Hepatocyte (in vitro differentiated cells): ENCODE measurements around the gene GLIS2. TPM values are rescaled to one million over a fixed set of nuclear protein-coding genes. Genes with fewer than 3 reads are reported as not detected.

ENCODE experiments used
- DNase-seq: peaks from one replicate; pipeline ENCODE4 v3.0.0-alpha.2; 2016; ENCODE audit warnings: low spot score
- H2AFZ ChIP-seq: fragments of 200-600 bp; sonication (generic); 2 replicates; pipeline ENCODE4 v1.6.0; 2016; ENCODE audit warnings: antibody characterized with exemption, mild to moderate bottlenecking
- H3K27ac ChIP-seq: fragments of 200-600 bp; sonication (generic); 2 replicates; pipeline ENCODE4 v1.5.1; 2016; ENCODE audit warnings: mild to moderate bottlenecking
- H3K27me3 ChIP-seq: fragments of 200-600 bp; sonication (generic); 2 replicates; pipeline ENCODE4 v1.6.1; 2016
- H3K36me3 ChIP-seq: fragments of 200-600 bp; sonication (generic); replicated peaks from 2 replicates; pipeline ENCODE4 v1.5.1; 2016; ENCODE audit warnings: low read depth; ENCODE audit not compliant: insufficient read depth
- H3K4me1 ChIP-seq: fragments of 200-600 bp; sonication (generic); 2 replicates; pipeline ENCODE4 v1.5.1; 2016; ENCODE audit warnings: mild to moderate bottlenecking, moderate library complexity; ENCODE audit not compliant: insufficient read depth
- H3K4me2 ChIP-seq: fragments of 200-600 bp; sonication (generic); 2 replicates; pipeline ENCODE4 v1.6.0; 2016
- H3K4me3 ChIP-seq: fragments of 200-600 bp; sonication (generic); 2 replicates; pipeline ENCODE4 v1.5.1; 2016; ENCODE audit warnings: mild to moderate bottlenecking
- H3K79me2 ChIP-seq: fragments of 200-600 bp; sonication (generic); 2 replicates; pipeline ENCODE4 v1.6.0; 2017; ENCODE audit warnings: mild to moderate bottlenecking
- H3K9me2 ChIP-seq: fragments of 200-600 bp; sonication (generic); replicated peaks from 2 replicates; pipeline ENCODE4 v1.6.0; 2017; ENCODE audit warnings: mild to moderate bottlenecking; ENCODE audit not compliant: insufficient read depth
- H3K9me3 ChIP-seq: fragments of 200-600 bp; sonication (generic); 2 replicates; pipeline ENCODE4 v1.5.1; 2016; ENCODE audit warnings: low read depth, mild to moderate bottlenecking
- H4K20me1 ChIP-seq: fragments of 200-600 bp; sonication (generic); 2 replicates; pipeline ENCODE4 v1.6.0; 2016; ENCODE audit warnings: mild to moderate bottlenecking; ENCODE audit not compliant: insufficient read depth, poor library complexity, severe bottlenecking
- EZH2 ChIP-seq: fragments of 200-600 bp; sonication (generic); IDR thresholded peaks from 2 replicates; pipeline ENCODE4 v1.6.1; 2016; ENCODE audit warnings: antibody characterized with exemption, mild to moderate bottlenecking, borderline replicate concordance
- EZH2phosphoT487 ChIP-seq: fragments of 200-600 bp; sonication (generic); IDR thresholded peaks from one replicate; pipeline ENCODE4 v1.6.1; 2018; ENCODE audit warnings: antibody characterized with exemption, mild to moderate bottlenecking, low read depth, moderate library complexity; ENCODE audit not compliant: unreplicated experiment, severe bottlenecking
- WGBS: methylation state at CpG from one replicate; pipeline ENCODE4 v1.1.6; 2016; ENCODE audit warnings: low lambda C conversion rate; ENCODE audit errors: missing lambda C conversion rate; 5-methylcytosine and 5-hydroxymethylcytosine counted together
- polyA plus RNA-seq: library from polyadenylated mRNA; unstranded; fragments of >200 nt; fragmentation: Nextera tagmentation; extraction: Ambion mirVana; gene quantifications from 2 replicates; pipeline ENCODE4 v1.2.1, GENCODE V29; 2016
- total RNA-seq: library from RNA; depleted of rRNA; stranded (reverse); fragments of >200 nt; gene quantifications from 2 replicates; pipeline ENCODE4 v1.2.3, GENCODE V29; 2014
- TF ChIP-seq, protein P1 (sequence below): fragments of 200-600 bp; sonication (generic); IDR thresholded peaks from 2 replicates; pipeline ENCODE4 v1.5.1; 2016; ENCODE audit warnings: antibody characterized with exemption, mild to moderate bottlenecking; ENCODE audit not compliant: poor library complexity

GLIS2 gene
- total and polyA plus RNA-seq, 2 experiments from 2014 or later = 3.6 to 11.3 TPM

DNA sequence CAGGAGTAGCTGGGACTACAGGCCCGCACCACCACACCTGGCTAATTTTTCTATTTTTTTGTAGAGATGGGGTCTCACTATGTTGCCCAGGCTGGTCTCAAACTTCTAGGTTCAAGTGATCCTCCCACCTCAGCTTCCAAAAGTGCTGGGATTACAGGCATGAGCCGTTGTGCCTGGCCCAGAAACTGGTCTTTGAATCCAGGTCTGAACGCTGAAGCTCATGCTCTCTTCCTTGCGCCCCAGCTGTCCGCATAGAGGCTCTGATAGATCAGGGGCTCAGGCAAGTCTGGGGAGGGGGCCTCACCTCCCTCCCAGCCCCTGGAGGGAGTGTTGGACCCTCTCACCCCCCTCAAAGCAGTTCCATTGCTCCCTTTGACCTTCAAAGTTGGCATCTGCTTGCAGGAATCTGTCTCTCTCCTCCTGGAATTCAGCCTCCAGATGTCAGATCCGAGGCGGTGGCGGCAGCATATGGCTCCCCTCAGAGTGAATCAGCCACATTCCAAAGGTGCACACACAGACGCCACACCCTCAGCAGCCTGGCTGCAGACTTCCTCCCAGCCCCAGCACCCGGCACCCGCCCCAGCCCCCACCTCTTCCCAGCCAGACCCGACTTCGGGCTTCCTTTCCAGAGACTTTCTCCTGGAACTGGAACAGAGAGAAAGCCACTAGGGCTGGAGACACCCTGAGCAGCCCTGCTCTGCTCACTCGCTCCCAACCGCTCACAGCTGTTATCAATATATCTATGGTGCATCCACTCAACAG, 16.9 kb upstream of the GLIS2 start:
- 22% methylated on average over 13 of the region's 15 CpGs for WGBS
- Histone ChIP-seq H3K27ac (peak overlapping the region; percentile 95), H3K79me2 (peaks cover 12% of the 10 kb centered on the region), H3K4me1 (peaks cover 22% of the 10 kb centered on the region), H3K27me3 (no peaks in the 10 kb centered on the region), H2AFZ (no peak overlapping the region), H3K4me3 (no peak overlapping the region), H3K9me2 (no peaks in the 10 kb centered on the region), H3K9me3 (no peaks in the 10 kb centered on the region), H3K36me3 (no peaks in the 10 kb centered on the region), H4K20me1 (no peaks in the 10 kb centered on the region), H3K4me2 (peak overlapping the region; percentile 66)
- peak; percentile 94 for DNase-seq
- TF ChIP-seq EZH2phosphoT487 (no peak), EZH2 (no peak)
- TF ChIP-seq, protein P1, sequence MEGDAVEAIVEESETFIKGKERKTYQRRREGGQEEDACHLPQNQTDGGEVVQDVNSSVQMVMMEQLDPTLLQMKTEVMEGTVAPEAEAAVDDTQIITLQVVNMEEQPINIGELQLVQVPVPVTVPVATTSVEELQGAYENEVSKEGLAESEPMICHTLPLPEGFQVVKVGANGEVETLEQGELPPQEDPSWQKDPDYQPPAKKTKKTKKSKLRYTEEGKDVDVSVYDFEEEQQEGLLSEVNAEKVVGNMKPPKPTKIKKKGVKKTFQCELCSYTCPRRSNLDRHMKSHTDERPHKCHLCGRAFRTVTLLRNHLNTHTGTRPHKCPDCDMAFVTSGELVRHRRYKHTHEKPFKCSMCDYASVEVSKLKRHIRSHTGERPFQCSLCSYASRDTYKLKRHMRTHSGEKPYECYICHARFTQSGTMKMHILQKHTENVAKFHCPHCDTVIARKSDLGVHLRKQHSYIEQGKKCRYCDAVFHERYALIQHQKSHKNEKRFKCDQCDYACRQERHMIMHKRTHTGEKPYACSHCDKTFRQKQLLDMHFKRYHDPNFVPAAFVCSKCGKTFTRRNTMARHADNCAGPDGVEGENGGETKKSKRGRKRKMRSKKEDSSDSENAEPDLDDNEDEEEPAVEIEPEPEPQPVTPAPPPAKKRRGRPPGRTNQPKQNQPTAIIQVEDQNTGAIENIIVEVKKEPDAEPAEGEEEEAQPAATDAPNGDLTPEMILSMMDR = no peak

DNA sequence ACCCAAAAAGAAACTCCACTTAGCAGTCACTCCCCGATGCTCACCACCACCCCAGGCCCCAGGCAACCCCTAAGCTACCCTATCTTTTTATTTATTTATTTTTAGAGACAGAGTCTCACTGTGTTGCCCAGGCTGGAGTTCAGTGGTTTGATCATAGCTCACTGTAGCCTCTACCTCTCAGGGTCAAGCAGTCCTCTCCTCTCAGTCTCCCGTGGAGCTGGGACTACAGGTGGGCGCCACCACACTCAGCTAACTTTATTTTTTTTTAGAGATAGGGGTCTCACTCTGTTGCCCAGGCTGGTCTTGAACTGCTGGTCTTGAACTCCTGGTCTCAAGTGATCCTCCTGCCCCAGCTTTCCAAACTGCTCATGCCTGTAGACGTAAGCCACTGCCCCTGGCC, 14.7 kb upstream of the GLIS2 start:
- DNase-seq = no peak
- H3K36me3 ChIP-seq = no peaks in the 10 kb centered on the region
- no peak overlapping the region for H3K27ac ChIP-seq
- peaks cover 15% of the 10 kb centered on the region for H3K4me1 ChIP-seq
- 96% methylated on average over 4 of the region's 4 CpGs for WGBS
- no peaks in the 10 kb centered on the region for H3K27me3 ChIP-seq
- H4K20me1 ChIP-seq = no peaks in the 10 kb centered on the region
- no peaks in the 10 kb centered on the region for H3K9me2 ChIP-seq
- peaks cover 18% of the 10 kb centered on the region for H3K79me2 ChIP-seq
- H2AFZ ChIP-seq = no peak overlapping the region
- no peak overlapping the region for H3K4me2 ChIP-seq
- H3K4me3 ChIP-seq = no peak overlapping the region
- no peaks in the 10 kb centered on the region for H3K9me3 ChIP-seq
- TF ChIP-seq, protein P1 = no peak
- TF ChIP-seq EZH2 (no peak), EZH2phosphoT487 (no peak)

DNA sequence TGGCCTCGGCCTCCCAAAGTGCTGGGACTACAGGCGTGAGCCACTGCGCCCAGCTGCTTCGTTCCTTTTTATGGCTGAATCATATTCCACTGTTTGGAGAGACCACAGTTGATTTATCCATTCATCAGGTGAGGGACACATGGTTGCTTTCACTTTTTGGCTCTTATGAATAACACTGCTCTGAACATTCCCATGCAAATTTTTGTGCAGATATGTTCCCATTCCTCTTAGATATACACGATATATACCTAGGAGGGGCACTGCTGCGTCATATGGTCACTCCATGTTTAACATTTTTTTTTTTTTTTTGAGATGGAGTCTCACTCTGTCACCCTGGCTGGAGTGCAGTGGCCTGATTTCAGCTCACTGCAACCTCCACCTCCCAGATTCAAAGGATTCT, 13.9 kb upstream of the GLIS2 start:
- no peaks in the 10 kb centered on the region for H3K36me3 ChIP-seq
- H4K20me1 ChIP-seq = no peaks in the 10 kb centered on the region
- DNase-seq = no peak
- H3K79me2 ChIP-seq = peaks cover 25% of the 10 kb centered on the region
- H2AFZ ChIP-seq = no peak overlapping the region
- H3K9me2 ChIP-seq = no peaks in the 10 kb centered on the region
- H3K27me3 ChIP-seq = no peaks in the 10 kb centered on the region
- TF ChIP-seq, protein P1 = no peak
- TF ChIP-seq EZH2phosphoT487 (no peak), EZH2 (no peak)
- no peak overlapping the region for H3K27ac ChIP-seq
- no peaks in the 10 kb centered on the region for H3K9me3 ChIP-seq
- H3K4me2 ChIP-seq = no peak overlapping the region
- peaks cover 23% of the 10 kb centered on the region for H3K4me1 ChIP-seq
- 98% methylated on average over 6 of the region's 6 CpGs for WGBS
- H3K4me3 ChIP-seq = no peak overlapping the region

DNA sequence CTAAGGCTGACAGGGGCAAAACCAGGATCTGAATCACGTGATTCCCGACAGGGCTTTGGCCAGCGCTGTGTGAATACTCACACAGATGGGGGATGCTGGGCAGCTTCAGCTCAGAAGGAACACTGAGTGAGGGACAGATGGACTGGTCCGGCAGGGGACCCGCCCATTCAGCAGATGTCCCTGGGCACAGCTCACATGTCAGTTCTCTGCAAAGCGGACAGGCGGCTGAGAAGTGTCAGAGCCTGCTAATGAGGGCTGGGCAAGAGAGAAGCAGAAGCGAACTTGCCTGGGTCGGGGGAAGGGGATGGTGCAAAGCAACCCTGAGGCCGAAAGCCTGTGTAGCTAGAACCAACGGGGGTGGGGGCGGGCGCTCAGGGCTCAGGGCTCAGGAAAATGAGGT, 11.9 kb upstream of the GLIS2 start:
- no peaks in the 10 kb centered on the region for H3K9me2 ChIP-seq
- H2AFZ ChIP-seq = no peak overlapping the region
- H4K20me1 ChIP-seq = no peaks in the 10 kb centered on the region
- H3K79me2 ChIP-seq = peaks cover 16% of the 10 kb centered on the region
- H3K27me3 ChIP-seq = no peaks in the 10 kb centered on the region
- H3K27ac ChIP-seq = no peak overlapping the region
- peaks cover 16% of the 10 kb centered on the region for H3K4me1 ChIP-seq
- H3K36me3 ChIP-seq = no peaks in the 10 kb centered on the region
- H3K9me3 ChIP-seq = no peaks in the 10 kb centered on the region
- H3K4me3 ChIP-seq = no peak overlapping the region
- no peak for TF ChIP-seq EZH2
- TF ChIP-seq EZH2phosphoT487 = no peak
- TF ChIP-seq, protein P1 = no peak
- H3K4me2 ChIP-seq = no peak overlapping the region
- 64% methylated on average over 13 of the region's 13 CpGs for WGBS
- no peak for DNase-seq
